Mesendoderm (in vitro differentiated cells): ENCODE results near the gene CREBBP.

Experiments
- DNase-seq: peaks from one replicate; pipeline ENCODE4 v3.0.0; 2013
- H2AK5ac ChIP-seq: 2 replicates; pipeline ENCODE4 v1.6.1; 2013; ENCODE audit warnings: low read length, inconsistent platforms
- H2BK120ac ChIP-seq: 2 replicates; pipeline ENCODE4 v1.6.1; 2013; ENCODE audit warnings: low read depth, mild to moderate bottlenecking, low read length, moderate library complexity, mixed read lengths
- H2BK15ac ChIP-seq: replicated peaks from 2 replicates; pipeline ENCODE4 v1.6.1; 2013; ENCODE audit warnings: low read depth, mild to moderate bottlenecking, moderate library complexity
- H2BK5ac ChIP-seq: 2 replicates; pipeline ENCODE4 v1.6.1; 2013; ENCODE audit warnings: low read length, inconsistent platforms
- H3K18ac ChIP-seq: 2 replicates; pipeline ENCODE4 v1.6.1; 2013; ENCODE audit warnings: mild to moderate bottlenecking, low read length, mixed read lengths
- H3K23ac ChIP-seq: one replicate; pipeline ENCODE4 v1.6.1; 2013; ENCODE audit warnings: low read length
- H3K27ac ChIP-seq: 2 replicates; pipeline ENCODE4 v1.5.1; 2013; ENCODE audit warnings: low read depth, mild to moderate bottlenecking, inconsistent platforms, low read length, moderate library complexity
- H3K27me3 ChIP-seq: 2 replicates; pipeline ENCODE4 v1.6.1; 2013; ENCODE audit warnings: low read length, control low read depth, mild to moderate bottlenecking, inconsistent platforms; ENCODE audit not compliant: insufficient read depth, poor library complexity
- H3K36me3 ChIP-seq: 2 replicates; pipeline ENCODE4 v1.6.1; 2013; ENCODE audit warnings: low read length, inconsistent platforms; ENCODE audit not compliant: control insufficient read depth, insufficient read depth
- H3K4ac ChIP-seq: one replicate; pipeline ENCODE4 v1.6.1; 2013; ENCODE audit warnings: low read depth, mild to moderate bottlenecking, low read length, moderate library complexity
- H3K4me1 ChIP-seq: 2 replicates; pipeline ENCODE4 v1.6.1; 2013; ENCODE audit warnings: low read depth, low read length, inconsistent platforms; ENCODE audit not compliant: control insufficient read depth
- H3K4me2 ChIP-seq: 2 replicates; pipeline ENCODE4 v1.6.1; 2013; ENCODE audit warnings: low read length
- H3K4me3 ChIP-seq: 2 replicates; pipeline ENCODE4 v1.5.1; 2013; ENCODE audit warnings: mild to moderate bottlenecking, low read length
- H3K56ac ChIP-seq: one replicate; pipeline ENCODE4 v1.6.1; 2013; ENCODE audit warnings: low read length
- H3K79me1 ChIP-seq: 2 replicates; pipeline ENCODE4 v1.6.1; 2013; ENCODE audit warnings: low read length, inconsistent platforms
- H3K79me2 ChIP-seq: 2 replicates; pipeline ENCODE4 v1.6.1; 2013; ENCODE audit warnings: mild to moderate bottlenecking, low read length; ENCODE audit not compliant: control insufficient read depth, insufficient read depth
- H3K9ac ChIP-seq: 2 replicates; pipeline ENCODE4 v1.6.1; 2013; ENCODE audit warnings: low read length, inconsistent platforms
- H4K5ac ChIP-seq: one replicate; pipeline ENCODE4 v1.6.1; 2013; ENCODE audit warnings: low read length
- H4K8ac ChIP-seq: one replicate; pipeline ENCODE4 v1.6.1; 2013; ENCODE audit warnings: low read depth, mild to moderate bottlenecking, control low read depth, low read length, moderate library complexity
- WGBS: extraction: QIAGEN DNeasy Blood & Tissue Kit; methylation state at CpG from one replicate; pipeline ENCODE4 v1.1.7; 2013; ENCODE audit warnings: low lambda C conversion rate, missing lambda C conversion rate; ENCODE audit not compliant: insufficient coverage; ENCODE audit errors: extremely low coverage; 5-methylcytosine and 5-hydroxymethylcytosine counted together

CREBBP gene

DNA sequence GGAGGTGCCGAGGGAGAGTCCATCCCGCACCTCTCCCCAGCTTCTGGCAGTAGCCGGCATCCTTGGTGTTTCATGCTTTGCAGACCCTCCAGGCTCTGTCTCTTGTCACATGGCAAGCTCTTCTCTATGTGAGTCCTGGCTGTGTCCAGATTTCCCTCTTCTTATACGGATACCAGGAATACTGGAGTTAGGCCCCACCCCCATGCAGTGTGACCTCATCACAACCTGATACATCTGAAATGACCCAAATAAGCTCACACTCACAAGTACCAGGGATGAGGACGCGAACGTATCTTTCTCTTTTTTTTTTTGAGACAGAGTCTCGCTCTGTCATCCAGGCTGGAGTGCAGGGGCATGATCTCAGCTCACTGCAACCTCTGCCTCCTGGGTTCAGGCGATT is 186.5 kb downstream of the CREBBP start:
- Histone ChIP-seq H3K27ac (no peak overlapping the region), H3K9ac (no peak overlapping the region), H3K4me1 (peaks cover 3% of the 10 kb centered on the region), H2BK120ac (no peak overlapping the region), H4K8ac (no peak overlapping the region), H3K18ac (no peak overlapping the region), H3K79me1 (peaks cover 16% of the 10 kb centered on the region), H3K79me2 (peaks cover 10% of the 10 kb centered on the region), H4K5ac (no peak overlapping the region), H3K4ac (no peak overlapping the region), H3K4me3 (no peak overlapping the region), H3K56ac (no peak overlapping the region), H3K36me3 (peaks cover 3% of the 10 kb centered on the region), H3K23ac (no peak overlapping the region), H2BK5ac (no peak overlapping the region), H2BK15ac (no peak overlapping the region), H3K4me2 (no peak overlapping the region), H3K27me3 (no peaks in the 10 kb centered on the region), H2AK5ac (no peak overlapping the region)
- no peak for DNase-seq
- WGBS = no CpG with 5 or more reads among the region's 9 CpGs

- Histone ChIP-seq H2AK5ac (no peak overlapping the region), H3K23ac (peak overlapping the region; percentile 50), H4K5ac (no peak overlapping the region), H3K4me2 (no peak overlapping the region), H3K27ac (no peak overlapping the region), H3K27me3 (no peaks in the 10 kb centered on the region), H2BK120ac (no peak overlapping the region), H3K18ac (no peak overlapping the region), H3K79me1 (peaks cover 14% of the 10 kb centered on the region), H4K8ac (no peak overlapping the region), H2BK15ac (no peak overlapping the region), H3K36me3 (peaks cover 3% of the 10 kb centered on the region), H3K9ac (no peak overlapping the region), H3K4ac (no peak overlapping the region), H3K79me2 (peaks cover 10% of the 10 kb centered on the region), H3K56ac (no peak overlapping the region), H3K4me3 (no peak overlapping the region), H2BK5ac (no peak overlapping the region), H3K4me1 (peaks cover 3% of the 10 kb centered on the region)
- no peak for DNase-seq
- WGBS = no CpG with 5 or more reads among the region's 12 CpGs
Measured at GRCh38 chr16:3691761-3692160, 188.8 kb downstream of the CREBBP start.

DNA sequence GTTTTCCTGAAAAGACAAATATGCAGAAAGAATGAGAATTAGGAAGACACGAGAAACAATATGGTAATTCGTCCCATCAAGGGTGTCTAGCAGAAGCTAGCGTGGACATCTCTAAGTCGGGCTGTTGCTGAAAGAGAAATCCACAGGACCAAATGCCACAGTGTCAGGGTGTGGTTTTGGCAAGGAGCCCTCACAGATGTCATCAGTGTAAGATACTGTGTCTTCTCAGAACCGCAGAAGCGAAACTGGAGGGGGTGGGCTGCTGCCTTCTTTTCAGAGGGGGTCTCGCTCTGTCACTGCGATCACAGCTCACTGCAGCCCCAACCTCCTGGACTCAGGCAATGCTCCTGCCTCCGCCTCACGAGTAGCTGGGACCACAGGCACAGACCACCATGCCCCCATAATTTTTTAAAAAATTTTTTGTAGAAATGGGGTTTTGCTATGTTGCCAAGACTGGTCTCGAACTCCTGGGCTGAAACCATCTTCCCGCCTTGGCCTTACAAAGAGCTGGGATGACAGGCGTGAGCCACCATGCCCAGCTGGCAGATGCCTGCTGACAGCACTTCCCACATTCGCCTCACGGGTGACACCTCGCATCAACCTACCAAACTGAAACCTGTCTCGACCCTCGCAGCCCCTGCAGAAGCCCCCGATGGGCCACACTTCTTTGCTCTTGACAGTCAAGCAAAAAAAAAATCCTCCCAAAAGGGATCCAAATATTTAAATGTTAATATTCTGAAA is 189.4 kb downstream of the CREBBP start:
- Histone ChIP-seq H3K4me2 (no peak overlapping the region), H3K9ac (no peak overlapping the region), H3K23ac (no peak overlapping the region), H4K5ac (no peak overlapping the region), H3K79me2 (peaks cover 8% of the 10 kb centered on the region), H3K4ac (no peak overlapping the region), H3K79me1 (peaks cover 13% of the 10 kb centered on the region), H3K18ac (no peak overlapping the region), H2BK15ac (no peak overlapping the region), H2BK120ac (no peak overlapping the region), H3K4me3 (no peak overlapping the region), H3K27ac (no peak overlapping the region), H3K4me1 (peaks cover 3% of the 10 kb centered on the region), H2AK5ac (no peak overlapping the region), H3K56ac (no peak overlapping the region), H3K27me3 (no peaks in the 10 kb centered on the region), H2BK5ac (no peak overlapping the region), H4K8ac (no peak overlapping the region), H3K36me3 (peaks cover 3% of the 10 kb centered on the region)
- WGBS = no CpG with 5 or more reads among the region's 19 CpGs
- DNase-seq = peak; percentile 4

- DNase-seq = peak; percentile 91
- H4K5ac ChIP-seq = no peak overlapping the region
- no peak overlapping the region for H3K4me2 ChIP-seq
- H4K8ac ChIP-seq = no peak overlapping the region
- H3K27me3 ChIP-seq = no peaks in the 10 kb centered on the region
- no peak overlapping the region for H3K4ac ChIP-seq
- no CpG with 5 or more reads among the region's 18 CpGs for WGBS
- no peak overlapping the region for H3K18ac ChIP-seq
- H3K9ac ChIP-seq = peak overlapping the region; percentile 26
- peaks cover 2% of the 10 kb centered on the region for H3K79me2 ChIP-seq
- H2AK5ac ChIP-seq = no peak overlapping the region
- H3K36me3 ChIP-seq = peaks cover 7% of the 10 kb centered on the region
- H2BK120ac ChIP-seq = no peak overlapping the region
- no peak overlapping the region for H2BK5ac ChIP-seq
- peaks cover 7% of the 10 kb centered on the region for H3K79me1 ChIP-seq
- peaks cover 3% of the 10 kb centered on the region for H3K4me1 ChIP-seq
- H3K23ac ChIP-seq = no peak overlapping the region
- no peak overlapping the region for H3K27ac ChIP-seq
- H3K4me3 ChIP-seq = no peak overlapping the region
- H3K56ac ChIP-seq = peak overlapping the region; percentile 76
- H2BK15ac ChIP-seq = no peak overlapping the region
Measured at GRCh38 chr16:3690470-3690928, 190.0 kb downstream of the CREBBP start.

DNA sequence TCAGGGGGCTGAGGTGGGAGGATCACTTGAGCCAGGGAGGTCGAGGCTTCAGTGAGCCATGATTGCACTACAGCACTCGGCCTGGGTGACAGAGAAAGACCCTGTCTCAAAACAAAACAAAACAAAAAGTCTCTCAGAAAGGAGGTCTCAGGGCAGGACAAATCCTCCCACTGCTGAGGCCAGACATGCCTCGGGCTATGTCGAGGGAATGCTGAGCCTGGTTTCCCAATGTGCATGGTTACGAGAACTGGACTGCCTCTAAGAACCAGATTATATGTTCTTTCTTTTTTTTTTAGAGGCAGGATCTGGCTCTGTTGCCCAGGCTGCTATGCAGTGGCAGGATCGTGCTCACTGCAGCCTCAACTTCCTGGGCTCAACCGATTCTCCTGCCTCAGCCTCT is 190.8 kb downstream of the CREBBP start:
- H2BK5ac ChIP-seq = no peak overlapping the region
- no peak overlapping the region for H4K8ac ChIP-seq
- no peak overlapping the region for H3K56ac ChIP-seq
- H3K79me2 ChIP-seq = peaks cover 2% of the 10 kb centered on the region
- H3K27ac ChIP-seq = no peak overlapping the region
- H3K4ac ChIP-seq = no peak overlapping the region
- H2BK120ac ChIP-seq = no peak overlapping the region
- no peak overlapping the region for H3K23ac ChIP-seq
- no CpG with 5 or more reads among the region's 7 CpGs for WGBS
- DNase-seq = no peak
- H2AK5ac ChIP-seq = no peak overlapping the region
- peaks cover 4% of the 10 kb centered on the region for H3K79me1 ChIP-seq
- peaks cover 12% of the 10 kb centered on the region for H3K36me3 ChIP-seq
- H3K4me2 ChIP-seq = no peak overlapping the region
- H2BK15ac ChIP-seq = no peak overlapping the region
- H3K4me1 ChIP-seq = peaks cover 3% of the 10 kb centered on the region
- H3K18ac ChIP-seq = no peak overlapping the region
- H3K9ac ChIP-seq = no peak overlapping the region
- H3K27me3 ChIP-seq = no peaks in the 10 kb centered on the region
- H4K5ac ChIP-seq = no peak overlapping the region
- no peak overlapping the region for H3K4me3 ChIP-seq

GRCh38 chr16:3687792-3688191 is 192.7 kb downstream of the CREBBP start:
- H3K56ac ChIP-seq = no peak overlapping the region
- no peaks in the 10 kb centered on the region for H3K79me2 ChIP-seq
- no peak overlapping the region for H3K4ac ChIP-seq
- no peak overlapping the region for H2BK15ac ChIP-seq
- WGBS = no CpG with 5 or more reads among the region's 9 CpGs
- H3K79me1 ChIP-seq = peaks cover 4% of the 10 kb centered on the region
- H2BK5ac ChIP-seq = no peak overlapping the region
- no peak for DNase-seq
- H3K23ac ChIP-seq = no peak overlapping the region
- no peak overlapping the region for H3K4me2 ChIP-seq
- H2AK5ac ChIP-seq = no peak overlapping the region
- no peaks in the 10 kb centered on the region for H3K27me3 ChIP-seq
- no peak overlapping the region for H3K4me3 ChIP-seq
- H4K8ac ChIP-seq = no peak overlapping the region
- no peak overlapping the region for H3K18ac ChIP-seq
- no peak overlapping the region for H3K27ac ChIP-seq
- no peak overlapping the region for H3K9ac ChIP-seq
- no peak overlapping the region for H2BK120ac ChIP-seq
- H3K4me1 ChIP-seq = peaks cover 3% of the 10 kb centered on the region
- no peak overlapping the region for H4K5ac ChIP-seq
- H3K36me3 ChIP-seq = peaks cover 12% of the 10 kb centered on the region
